ENCODE data around the gene CD9.

CD9 gene

GRCh38 chr12:6282453-6282840 is 82.2 kb downstream of the CD9 start:
- H3K4me1 ChIP-seq (ENCODE audit: control insufficient read depth, insufficient read depth, low read length) = peaks cover 5% of the 10 kb centered on the region
- H3K9me3 ChIP-seq (ENCODE audit: control insufficient read depth, insufficient read depth, low read length) = no peaks in the 10 kb centered on the region
- no peak overlapping the region for H3K27ac ChIP-seq (ENCODE audit: low read length)
- H3K36me3 ChIP-seq (ENCODE audit: control insufficient read depth, insufficient read depth, low read length) = no peaks in the 10 kb centered on the region
- H3K4me3 ChIP-seq (ENCODE audit: low read length) = no peak overlapping the region
- DNase-seq (ENCODE audit: low read depth, low spot score) = no peak
- no peaks in the 10 kb centered on the region for H3K27me3 ChIP-seq (ENCODE audit: control insufficient read depth, insufficient read depth, low read length)
- whole genome bisulfite sequencing (ENCODE audit: insufficient coverage, insufficient read length) = no CpG with 5 or more reads among the region's 4 CpGs

- no peaks in the 10 kb centered on the region for H3K36me3 ChIP-seq (ENCODE audit: control insufficient read depth, insufficient read depth, low read length)
- no CpG with 5 or more reads among the region's 12 CpGs for WGBS (ENCODE audit: insufficient coverage, insufficient read length)
- H3K4me3 ChIP-seq (ENCODE audit: low read length) = no peak overlapping the region
- H3K27ac ChIP-seq (ENCODE audit: low read length) = no peak overlapping the region
- DNase-seq (ENCODE audit: low read depth, low spot score) = no peak
- no peaks in the 10 kb centered on the region for H3K9me3 ChIP-seq (ENCODE audit: control insufficient read depth, insufficient read depth, low read length)
- no peaks in the 10 kb centered on the region for H3K27me3 ChIP-seq (ENCODE audit: control insufficient read depth, insufficient read depth, low read length)
- H3K4me1 ChIP-seq (ENCODE audit: control insufficient read depth, insufficient read depth, low read length) = 0 out of 2 replicates have a peak, but pooled peaks cover 2% of the 10 kb centered on the region
Observed at GRCh38 chr12:6284273-6284672, 84.1 kb downstream of the CD9 start.

GRCh38 chr12:6285063-6285477 is 84.9 kb downstream of the CD9 start:
- WGBS (ENCODE audit: insufficient coverage, insufficient read length) = no CpG with 5 or more reads among the region's 8 CpGs
- H3K27ac ChIP-seq (ENCODE audit: low read length) = no peak overlapping the region
- no peak overlapping the region for H3K4me3 ChIP-seq (ENCODE audit: low read length)
- H3K9me3 ChIP-seq (ENCODE audit: control insufficient read depth, insufficient read depth, low read length) = no peaks in the 10 kb centered on the region
- H3K36me3 ChIP-seq (ENCODE audit: control insufficient read depth, insufficient read depth, low read length) = no peaks in the 10 kb centered on the region
- H3K27me3 ChIP-seq (ENCODE audit: control insufficient read depth, insufficient read depth, low read length) = no peaks in the 10 kb centered on the region
- DNase-seq (ENCODE audit: low read depth, low spot score) = no peak
- 0 out of 2 replicates have a peak, but pooled peaks cover 2% of the 10 kb centered on the region for H3K4me1 ChIP-seq (ENCODE audit: control insufficient read depth, insufficient read depth, low read length)

- WGBS (ENCODE audit: insufficient coverage, insufficient read length) = no CpG with 5 or more reads among the region's 1 CpG
- no peaks in the 10 kb centered on the region for H3K36me3 ChIP-seq (ENCODE audit: control insufficient read depth, insufficient read depth, low read length)
- H3K4me1 ChIP-seq (ENCODE audit: control insufficient read depth, insufficient read depth, low read length) = 0 out of 2 replicates have a peak, but pooled peaks cover 2% of the 10 kb centered on the region
- H3K9me3 ChIP-seq (ENCODE audit: control insufficient read depth, insufficient read depth, low read length) = no peaks in the 10 kb centered on the region
- H3K27me3 ChIP-seq (ENCODE audit: control insufficient read depth, insufficient read depth, low read length) = no peaks in the 10 kb centered on the region
- H3K4me3 ChIP-seq (ENCODE audit: low read length) = no peak overlapping the region
- DNase-seq (ENCODE audit: low read depth, low spot score) = no peak
- no peak overlapping the region for H3K27ac ChIP-seq (ENCODE audit: low read length)
Observed at GRCh38 chr12:6285532-6286306, 85.5 kb downstream of the CD9 start.
